GM19351 (cell line): ENCODE results near the gene HARS2.
"Not testable (repeated sequence)": the region's sequence is repeated elsewhere in the genome, so short reads cannot be mapped to it uniquely, and the experiment has no call there.

Experiments used
- ATAC-seq: cut with Tn5 transposase; IDR thresholded peaks from one replicate; pipeline ENCODE4 v1.9.1; 2021; ENCODE audit warnings: mild to moderate bottlenecking, moderate library complexity; ENCODE audit not compliant: unreplicated experiment

Gene HARS2

GRCh38 chr5:140690941-140691924 is at the start of gene HARS2, which contains the start of gene HARS1:
Gene HARS2 (plus strand): TSS chr5:140691455. CDS start chr5:140691649, 194 bp downstream.
Gene HARS1 (minus strand): TSS chr5:140691370. CDS start chr5:140691304, 66 bp downstream.
- ATAC-seq: peak; percentile 96

- no peak for ATAC-seq
Measured at GRCh38 chr5:140641716-140642115, 49.5 kb upstream of the HARS2 start.

- ATAC-seq: no peak
Measured at GRCh38 chr5:140642718-140643117, 48.5 kb upstream of the HARS2 start.

- ATAC-seq: no peak
Measured at GRCh38 chr5:140647042-140647419, 44.2 kb upstream of the HARS2 start.

GRCh38 chr5:140658870-140659269 is 32.4 kb upstream of the HARS2 start:
- ATAC-seq: no peak

- ATAC-seq: not testable (repeated sequence)
Measured at GRCh38 chr5:140660371-140660770, 30.9 kb upstream of the HARS2 start.

- no peak for ATAC-seq
Measured at GRCh38 chr5:140664030-140664358, 27.3 kb upstream of the HARS2 start.

- peak; percentile 97 for ATAC-seq
Measured at GRCh38 chr5:140664359-140665119, 26.7 kb upstream of the HARS2 start, which contains the start of gene WDR55. Gene WDR55 (plus strand): TSS chr5:140664904. CDS start chr5:140664913, 9 bp downstream.

GRCh38 chr5:140671035-140671434 is 20.2 kb upstream of the HARS2 start:
- ATAC-seq: not testable (repeated sequence)

- no peak for ATAC-seq
Measured at GRCh38 chr5:140671472-140672125, 19.7 kb upstream of the HARS2 start.

GRCh38 chr5:140672455-140673186 is 18.6 kb upstream of the HARS2 start:
- no peak for ATAC-seq

GRCh38 chr5:140673187-140673976 is 17.9 kb upstream of the HARS2 start, which contains the start of gene DND1:
Gene DND1 (minus strand): TSS chr5:140673576. CDS start chr5:140673542, 34 bp downstream.
- ATAC-seq: no peak

GRCh38 chr5:140674211-140674610 is 17.0 kb upstream of the HARS2 start:
- no peak for ATAC-seq

- no peak for ATAC-seq
Measured at GRCh38 chr5:140674629-140675028, 16.6 kb upstream of the HARS2 start.

- peak; percentile 52 for ATAC-seq
Measured at GRCh38 chr5:140677947-140678346, 13.3 kb upstream of the HARS2 start.

GRCh38 chr5:140678993-140679392 is 12.3 kb upstream of the HARS2 start:
- ATAC-seq: no peak

- peak; percentile 4 for ATAC-seq
Measured at GRCh38 chr5:140690376-140690932, 801 bp upstream of the HARS2 start.

- ATAC-seq: no peak
Measured at GRCh38 chr5:140694276-140694675, 3.0 kb downstream of the HARS2 start.

- ATAC-seq: no peak
Measured at GRCh38 chr5:140696891-140697492, 5.7 kb downstream of the HARS2 start.
